Subcutaneous adipose tissue (tissue), 4 donors: ENCODE results near the gene THYN1. TPM values are rescaled to one million over a fixed set of nuclear protein-coding genes. Genes with fewer than 3 reads are reported as not detected.

Experiments
- total RNA-seq, 4 donors: library from RNA; depleted of rRNA; stranded (reverse); fragments of >200 nt; gene quantifications; one replicate each; pipeline ENCODE4 v1.1.0, GENCODE V29; 2016
- TF ChIP-seq, protein P1 (sequence below): fragments of 450-650 bp; IDR thresholded peaks from one replicate; pipeline ENCODE4 v1.5.1; 2016; ENCODE audit warnings: low read depth, mild to moderate bottlenecking, control low read depth, antibody characterized with exemption, moderate library complexity

Gene THYN1
- total RNA-seq, 4 donors from 2014 or later = 48.9 to 124 (median 56.4) TPM

DNA sequence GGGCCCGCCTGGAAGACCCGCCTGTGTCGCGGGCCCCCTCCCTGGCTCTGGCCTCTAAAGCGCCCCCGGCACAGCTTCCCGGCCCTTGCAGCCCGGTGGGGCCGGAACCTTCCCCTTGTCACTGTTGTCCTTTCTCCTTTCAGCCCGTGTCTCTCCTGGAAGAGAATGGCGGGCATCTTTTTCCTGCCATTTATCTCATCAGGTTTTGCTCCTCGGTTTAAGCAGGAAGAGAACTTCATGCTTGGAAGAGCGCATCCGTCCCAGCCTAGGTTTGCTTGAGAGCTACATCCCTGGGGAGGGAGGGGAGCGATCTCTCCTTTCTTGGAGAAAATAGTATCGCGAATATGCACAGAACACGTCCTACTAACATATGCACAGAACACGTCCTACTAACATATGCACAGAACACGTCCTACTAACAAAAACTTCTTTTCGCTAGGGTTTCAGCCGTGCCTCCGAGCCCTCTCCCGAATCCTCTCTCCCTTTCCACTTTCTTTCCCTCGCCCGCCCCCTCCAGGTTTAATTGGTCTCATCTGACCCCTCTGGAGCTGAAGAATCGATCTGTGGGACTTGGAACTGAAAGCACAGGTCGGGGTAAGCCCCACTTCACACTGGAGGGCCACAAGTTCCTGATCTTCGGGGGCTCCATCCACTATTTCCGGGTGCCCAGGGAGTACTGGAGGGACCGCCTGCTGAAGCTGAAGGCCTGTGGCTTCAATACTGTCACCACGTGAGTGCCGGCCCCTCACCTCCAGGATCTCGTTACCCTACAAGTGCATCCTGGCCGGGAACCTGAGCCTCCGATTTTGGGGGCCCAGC lies 24.2 kb upstream of the THYN1 start:
- TF ChIP-seq, protein P1, sequence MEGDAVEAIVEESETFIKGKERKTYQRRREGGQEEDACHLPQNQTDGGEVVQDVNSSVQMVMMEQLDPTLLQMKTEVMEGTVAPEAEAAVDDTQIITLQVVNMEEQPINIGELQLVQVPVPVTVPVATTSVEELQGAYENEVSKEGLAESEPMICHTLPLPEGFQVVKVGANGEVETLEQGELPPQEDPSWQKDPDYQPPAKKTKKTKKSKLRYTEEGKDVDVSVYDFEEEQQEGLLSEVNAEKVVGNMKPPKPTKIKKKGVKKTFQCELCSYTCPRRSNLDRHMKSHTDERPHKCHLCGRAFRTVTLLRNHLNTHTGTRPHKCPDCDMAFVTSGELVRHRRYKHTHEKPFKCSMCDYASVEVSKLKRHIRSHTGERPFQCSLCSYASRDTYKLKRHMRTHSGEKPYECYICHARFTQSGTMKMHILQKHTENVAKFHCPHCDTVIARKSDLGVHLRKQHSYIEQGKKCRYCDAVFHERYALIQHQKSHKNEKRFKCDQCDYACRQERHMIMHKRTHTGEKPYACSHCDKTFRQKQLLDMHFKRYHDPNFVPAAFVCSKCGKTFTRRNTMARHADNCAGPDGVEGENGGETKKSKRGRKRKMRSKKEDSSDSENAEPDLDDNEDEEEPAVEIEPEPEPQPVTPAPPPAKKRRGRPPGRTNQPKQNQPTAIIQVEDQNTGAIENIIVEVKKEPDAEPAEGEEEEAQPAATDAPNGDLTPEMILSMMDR = no peak

DNA sequence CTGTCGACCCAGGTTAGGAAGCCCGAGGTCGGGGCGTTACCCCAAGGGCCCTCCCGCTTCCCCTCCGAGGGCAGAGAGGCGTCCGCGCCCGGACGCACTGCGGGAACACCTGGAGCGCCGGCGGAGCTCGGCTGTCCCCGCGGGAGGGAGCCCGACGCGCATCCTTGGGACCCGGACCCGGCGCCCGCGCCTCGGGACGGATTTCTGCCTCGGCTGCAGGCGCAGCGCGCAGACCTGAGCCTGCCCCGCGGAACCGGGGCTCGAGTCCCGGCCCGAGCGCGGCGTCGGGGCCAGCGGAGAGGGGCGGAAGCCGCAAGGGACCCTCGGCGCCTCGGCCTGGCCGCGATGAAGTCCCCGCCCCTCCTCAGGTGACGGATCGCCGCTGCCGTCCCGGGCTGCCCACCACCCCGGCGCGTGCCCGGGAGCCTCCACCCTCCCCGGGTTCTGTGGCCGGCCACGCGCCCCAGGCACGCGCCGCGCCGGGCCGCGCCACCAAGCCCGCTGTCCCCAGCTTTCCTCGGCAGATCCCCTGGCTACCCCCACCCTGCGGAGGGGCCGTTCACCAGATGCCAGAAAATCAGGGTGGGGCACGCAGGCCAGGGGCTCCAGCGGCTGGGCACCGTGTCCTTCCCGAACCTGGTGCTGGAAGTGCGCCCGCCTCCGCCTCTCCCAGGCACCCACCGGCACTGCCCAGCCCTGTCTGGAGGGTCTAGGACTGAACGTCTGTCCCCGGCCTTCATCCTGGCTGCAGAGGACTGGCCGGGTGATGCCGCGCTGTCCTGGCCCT lies 23.4 kb upstream of the THYN1 start:
- TF ChIP-seq, protein P1 = no peak

DNA sequence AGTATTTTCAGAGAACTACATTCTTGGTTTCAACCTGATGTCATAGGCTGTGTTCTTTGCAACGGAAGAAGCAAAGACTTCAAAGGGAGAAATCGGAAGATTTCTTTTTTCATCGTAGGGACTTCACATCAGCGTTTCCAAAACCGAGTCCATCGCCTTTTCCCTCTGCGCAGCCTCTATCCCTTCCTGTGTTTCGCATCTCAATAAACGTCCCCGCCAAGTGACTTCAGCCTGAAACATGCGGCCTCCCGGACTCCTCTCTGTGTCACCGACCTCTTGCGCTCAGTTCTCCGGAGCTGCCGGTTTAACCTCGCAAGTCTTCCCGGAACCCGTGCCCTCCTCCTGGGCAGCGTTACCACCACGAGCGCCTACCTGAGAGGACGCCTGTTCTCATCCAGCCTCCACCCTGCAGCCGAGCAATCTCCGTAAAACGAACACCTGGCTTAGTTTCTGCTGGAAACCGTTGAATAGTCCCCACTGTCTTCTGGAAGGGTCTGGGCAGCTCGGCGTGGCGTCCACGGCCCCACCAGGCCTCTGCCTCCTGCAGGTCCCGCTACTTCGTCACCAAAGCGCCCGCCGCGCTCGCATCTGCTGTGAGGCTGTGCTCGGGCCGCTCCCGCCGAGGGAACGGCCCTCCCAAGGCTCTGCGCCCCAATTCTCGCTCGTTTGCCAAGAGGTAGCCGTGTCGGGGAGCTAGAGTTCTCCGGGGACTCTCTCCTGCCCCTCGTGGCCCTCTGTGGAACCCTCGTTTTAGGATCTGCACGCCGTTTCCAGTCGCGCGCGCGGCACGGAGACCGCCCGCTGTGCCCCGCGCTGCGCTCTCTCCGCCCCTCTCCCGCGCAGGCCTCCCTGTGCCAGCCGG lies 22.6 kb upstream of the THYN1 start, which contains the start of gene GLB1L3:
Gene GLB1L3 (plus strand): TSS at position 846 of the 862 bp plus-strand sequence. CDS start 362 bp downstream, outside the sequence.
- TF ChIP-seq, protein P1 = no peak

DNA sequence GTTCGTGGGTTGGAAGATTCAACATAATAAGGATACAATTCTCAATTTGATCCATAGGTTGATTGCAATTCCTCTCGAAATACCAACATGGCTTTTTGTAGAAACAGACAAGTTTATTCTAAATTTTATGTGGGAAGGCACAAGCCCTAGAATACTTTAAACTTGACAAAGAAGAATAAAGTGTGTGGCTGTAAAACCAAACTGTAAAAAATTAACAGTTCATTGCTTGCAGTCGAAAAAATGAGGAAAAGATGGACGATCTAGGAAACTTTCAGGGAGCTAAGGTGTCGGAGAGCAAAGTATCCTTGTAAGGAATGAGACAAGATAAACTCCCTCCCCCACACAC lies 22.0 kb upstream of the THYN1 start:
- TF ChIP-seq, protein P1 = no peak

DNA sequence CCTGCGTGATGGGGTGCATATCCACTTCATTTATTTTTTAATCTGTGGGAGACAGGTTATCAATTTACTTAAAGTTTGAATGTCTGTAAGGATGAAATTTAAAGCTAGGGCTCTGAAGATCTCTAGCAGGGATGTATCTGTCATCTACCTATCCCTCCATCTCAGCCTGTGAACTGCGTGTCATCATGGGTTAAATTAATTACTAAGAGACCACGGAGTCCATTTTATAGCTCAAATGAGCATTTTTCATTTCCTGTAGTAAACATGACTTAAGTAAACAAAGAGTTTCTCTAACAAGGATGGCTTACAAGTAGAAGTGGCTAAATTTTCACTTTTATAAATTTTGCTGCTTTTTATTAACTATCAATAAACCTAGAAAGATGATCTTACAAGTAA lies 20.2 kb upstream of the THYN1 start:
- TF ChIP-seq, protein P1 = no peak

DNA sequence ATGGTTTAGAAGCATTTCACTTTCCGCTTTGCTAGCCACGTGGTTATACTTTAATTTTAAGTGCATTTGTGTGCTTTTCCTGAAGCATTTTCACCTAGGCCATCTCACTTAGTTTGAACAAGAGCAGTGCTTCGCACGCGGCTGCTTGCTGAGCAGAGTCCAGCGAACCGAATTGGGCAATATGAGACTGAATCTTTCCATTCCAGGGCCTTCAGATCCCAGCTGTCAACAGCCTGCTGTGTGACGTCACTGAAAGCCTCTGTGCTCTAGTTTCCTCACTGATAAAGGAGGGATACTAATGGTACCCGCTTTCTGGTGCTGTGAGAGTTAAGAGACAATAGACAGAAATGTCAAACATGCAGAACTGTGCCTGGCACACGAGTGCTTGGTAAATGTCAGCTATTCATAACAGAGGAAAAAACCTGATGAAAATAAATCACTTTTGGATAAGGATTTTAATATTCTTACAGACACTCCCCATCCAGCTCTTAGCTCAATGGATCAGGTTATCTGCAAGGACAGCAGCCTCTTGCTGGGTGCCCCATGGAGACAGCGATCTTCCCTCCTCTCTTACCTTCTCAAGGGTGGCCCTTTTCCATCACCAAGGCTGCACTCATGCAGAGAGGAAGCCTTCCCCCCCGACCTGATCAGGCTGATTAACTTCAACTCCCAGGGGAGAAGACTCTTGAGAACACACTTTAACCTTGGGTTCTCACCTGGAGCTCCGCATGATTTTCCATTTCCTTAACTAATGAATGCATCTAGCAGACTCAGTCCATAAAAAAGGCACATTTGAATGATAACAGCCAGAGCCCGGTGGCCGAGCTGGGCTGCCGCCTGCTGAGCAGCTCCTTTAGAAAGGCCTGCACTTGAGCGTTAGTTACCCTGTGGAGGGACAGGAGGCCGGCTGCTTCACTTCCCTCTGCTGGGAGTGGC lies 19.5 kb upstream of the THYN1 start:
- TF ChIP-seq, protein P1 = no peak
